Stimulated activated CD4-positive, alpha-beta T cell treated with anti-CD3 and anti-CD28 coated beads, TNF-alpha, amount 100 ng/mL, for 24 hours (primary cell): Measurements from ENCODE around the gene C16orf90.
"Not testable (repeated sequence)": the region's sequence is repeated elsewhere in the genome, so short reads cannot be mapped to it uniquely, and the experiment has no call there.

Source experiments
- DNase-seq, 3 experiments: peaks; one replicate each; pipeline ENCODE4 v3.0.0-alpha.2; 2020; ENCODE audit warnings: low read depth in 3 of 3

Gene C16orf90

DNA sequence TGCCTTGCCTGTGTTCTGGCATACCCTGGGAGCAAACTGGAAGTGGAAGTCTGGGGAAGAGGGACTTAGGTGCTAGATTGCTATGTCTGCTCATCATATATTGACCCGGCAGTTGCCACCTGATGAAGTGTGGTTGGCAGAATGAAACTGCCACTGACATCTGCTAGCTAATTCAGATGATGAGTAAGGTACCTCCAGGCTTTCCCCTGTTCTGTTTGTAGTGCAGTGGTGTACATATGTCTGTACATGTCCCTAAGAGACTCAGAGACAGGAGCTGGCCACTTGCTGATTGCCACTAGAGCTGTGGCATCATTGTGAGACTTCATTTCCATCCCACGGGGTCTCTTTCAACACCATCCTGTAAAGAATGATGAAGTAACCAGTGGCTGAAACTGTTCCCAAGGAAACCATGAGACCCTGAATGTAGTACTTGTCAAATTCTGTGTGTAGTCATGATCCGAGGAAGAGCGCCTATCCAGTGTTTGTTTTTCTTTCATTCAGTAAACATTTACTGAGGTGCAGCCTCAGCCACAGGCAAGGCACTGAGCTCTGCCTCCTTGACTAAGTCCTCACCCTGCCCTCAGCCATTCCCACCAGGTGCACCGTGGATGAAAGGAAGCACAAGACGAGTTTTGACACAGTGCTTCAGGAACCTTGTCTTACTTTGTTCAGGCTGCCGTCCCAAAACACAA, 18.7 kb upstream of the C16orf90 start:
- DNase-seq: no peak

DNA sequence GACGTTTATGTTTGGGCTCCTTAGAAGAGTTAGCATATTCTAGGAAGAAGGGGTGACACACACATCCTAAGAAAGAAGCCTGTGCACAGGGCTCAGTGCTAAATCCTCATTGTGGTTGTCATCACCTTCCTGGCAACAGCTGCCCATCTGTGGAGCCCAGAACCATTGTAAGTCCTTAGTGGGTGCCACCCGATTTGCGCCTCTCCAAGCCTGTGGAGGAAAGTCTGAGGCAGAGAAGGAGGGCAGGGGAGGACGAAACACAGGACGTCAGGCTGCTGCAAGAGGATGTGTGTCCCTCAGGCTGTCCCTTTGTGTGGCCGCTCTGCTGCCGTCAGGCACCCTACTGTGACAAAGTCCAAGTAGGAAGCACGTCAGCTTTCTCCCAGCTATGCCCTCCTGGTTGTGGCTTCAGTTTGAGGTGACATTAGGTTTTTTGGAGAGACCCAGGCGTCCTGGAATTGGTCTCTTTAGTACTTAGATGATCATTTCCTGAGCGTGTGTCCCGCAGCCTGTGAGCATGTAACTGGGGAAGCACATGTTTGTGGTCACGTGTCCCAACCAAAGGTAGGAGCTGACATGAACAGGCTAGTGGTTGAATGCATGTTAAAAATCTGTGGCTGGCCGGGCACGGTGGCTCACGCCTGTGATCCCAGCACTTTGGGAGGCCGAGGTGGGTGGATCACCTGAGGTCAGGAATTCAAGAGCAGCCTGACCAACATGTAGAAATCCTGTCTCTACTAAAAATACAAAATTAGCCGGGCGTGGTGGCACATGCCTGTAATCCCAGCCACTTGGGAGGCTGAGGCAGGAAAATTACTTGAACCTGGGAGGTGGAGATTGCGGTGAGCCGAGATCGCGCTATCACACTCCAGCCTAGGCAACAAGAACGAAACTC, 16.2 kb upstream of the C16orf90 start:
- no peak for DNase-seq

DNA sequence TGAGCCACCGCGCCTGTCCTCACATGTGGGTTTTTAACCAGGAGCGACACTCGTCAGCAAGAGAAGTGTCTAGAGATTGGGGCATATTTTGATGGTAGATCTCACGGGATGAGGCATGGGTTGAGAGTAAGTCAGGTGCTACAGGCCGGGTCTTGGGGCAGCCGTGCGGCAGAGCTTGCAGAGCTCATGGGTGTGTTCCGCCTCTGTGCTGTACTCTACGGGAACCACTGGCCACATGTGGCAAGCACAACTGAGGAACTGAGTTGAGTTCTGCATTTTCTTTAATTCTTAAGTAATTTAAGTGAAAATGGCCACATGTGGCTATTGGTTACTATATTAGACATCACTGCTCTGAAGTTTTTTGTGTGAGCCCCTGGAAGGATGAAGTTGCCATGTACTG, 15.1 kb upstream of the C16orf90 start:
- no peak for DNase-seq

DNA sequence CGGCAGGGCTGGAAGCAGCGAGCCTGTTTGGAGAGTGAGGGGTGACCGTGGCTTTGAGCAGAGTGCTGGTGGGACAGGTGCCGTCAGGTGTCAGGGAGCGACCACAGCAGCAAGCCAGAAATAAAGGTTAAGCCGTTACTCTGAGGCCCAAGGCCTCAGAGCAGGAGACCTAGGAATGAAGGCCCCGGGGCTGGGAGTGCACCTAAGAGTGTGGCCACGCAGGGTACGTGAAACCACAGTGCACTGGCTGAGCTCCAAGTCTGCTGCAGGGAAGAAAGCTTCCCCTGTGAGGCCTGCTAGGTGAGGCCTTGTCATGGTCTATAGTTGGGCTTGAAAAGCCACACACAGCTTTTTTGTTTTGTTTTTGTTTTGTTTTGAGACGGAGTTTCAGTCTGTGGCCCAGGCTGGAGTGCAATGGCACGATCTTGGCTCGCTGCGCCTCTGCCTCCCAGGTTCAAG, 14.2 kb upstream of the C16orf90 start:
- peak in 2 of 3 experiments; percentile 33 to 63 for DNase-seq

DNA sequence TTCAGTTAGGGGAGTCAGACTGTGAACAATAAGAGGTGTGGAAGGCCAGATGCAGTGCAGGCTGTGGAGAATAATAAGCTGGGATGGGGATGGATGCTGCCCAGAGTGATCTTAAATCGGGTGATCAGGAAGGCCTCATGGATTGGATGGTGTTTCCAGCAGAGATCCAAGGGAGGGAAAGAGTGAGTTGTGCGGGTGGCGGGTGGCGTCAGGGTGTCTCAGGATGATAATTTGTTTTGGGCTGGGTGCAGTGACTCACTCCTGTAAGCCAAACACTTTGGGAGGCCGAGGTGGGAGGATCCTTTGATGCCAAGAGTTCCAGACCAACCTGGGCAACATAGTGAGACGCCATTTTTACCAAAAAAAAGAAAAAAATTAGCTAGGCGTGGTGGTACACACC, 13.4 kb upstream of the C16orf90 start:
- no peak for DNase-seq

DNA sequence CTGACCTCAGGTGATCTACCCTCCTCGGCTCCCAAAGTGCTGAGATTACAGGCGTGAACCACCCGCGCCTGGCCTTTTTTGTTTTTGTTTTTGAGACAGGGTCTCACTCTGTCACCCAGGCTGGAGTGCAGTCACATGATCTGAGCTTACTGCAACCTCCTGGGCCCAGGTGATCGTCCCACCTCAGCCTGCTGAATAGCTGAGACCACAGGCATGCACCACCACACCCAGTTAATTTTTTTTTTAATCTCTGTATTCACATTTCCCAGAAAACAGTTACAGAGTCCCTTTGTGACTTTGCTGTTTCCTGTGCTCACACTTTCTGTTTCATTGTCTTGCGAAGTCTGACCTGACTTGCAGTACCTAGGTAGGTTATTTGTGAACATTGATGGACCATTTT, 8.2 kb upstream of the C16orf90 start:
- DNase-seq: peak in 1 of 3 experiments; percentile 39

DNA sequence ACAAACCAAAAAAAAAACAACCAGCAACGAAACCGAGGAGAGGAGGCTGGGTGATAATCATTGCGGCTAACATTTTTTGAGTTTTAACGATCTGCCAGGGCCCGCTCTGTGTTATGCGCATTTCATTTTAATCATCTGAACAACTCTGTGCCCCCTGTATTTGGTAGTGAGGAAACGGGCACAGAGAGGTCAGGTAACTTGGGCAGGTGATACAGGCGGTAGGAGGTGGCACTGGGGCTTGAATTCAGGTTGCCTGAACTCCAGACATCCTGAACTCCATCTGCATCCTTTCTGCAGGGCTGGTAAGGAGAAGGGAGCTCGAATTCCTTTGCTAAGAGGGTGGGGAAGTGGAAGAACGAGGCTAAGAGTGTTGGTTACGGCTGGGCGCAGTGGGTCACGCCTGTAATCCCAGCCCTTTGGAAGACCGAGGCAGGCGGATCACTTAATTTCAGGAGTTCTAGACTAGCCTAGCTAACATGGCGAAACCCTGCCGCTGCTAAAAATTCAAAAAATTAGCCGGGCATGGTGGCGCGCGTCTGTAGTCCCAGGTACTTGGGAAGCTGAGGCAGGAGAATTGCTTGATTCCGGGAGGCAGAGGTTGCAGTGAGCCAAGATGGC, 6.6 kb upstream of the C16orf90 start:
- no peak for DNase-seq

DNA sequence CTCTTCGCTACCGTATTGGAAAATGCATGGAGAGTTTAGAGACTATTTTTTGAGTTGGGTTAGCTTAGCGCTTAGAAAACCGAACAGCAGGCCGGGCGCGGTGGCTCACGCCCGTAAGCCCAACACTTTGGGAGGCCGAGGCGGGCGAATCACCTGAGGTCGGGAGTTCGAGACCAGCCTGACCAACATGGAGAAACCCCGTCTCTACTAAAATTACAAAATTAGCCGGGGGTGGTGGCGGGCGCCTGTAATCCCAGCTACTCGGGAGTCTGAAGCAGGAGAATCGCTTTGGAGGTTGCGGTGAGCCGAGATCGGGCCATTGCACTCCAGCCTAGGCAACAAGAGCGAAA, 6.1 kb upstream of the C16orf90 start:
- not testable (repeated sequence) for DNase-seq

DNA sequence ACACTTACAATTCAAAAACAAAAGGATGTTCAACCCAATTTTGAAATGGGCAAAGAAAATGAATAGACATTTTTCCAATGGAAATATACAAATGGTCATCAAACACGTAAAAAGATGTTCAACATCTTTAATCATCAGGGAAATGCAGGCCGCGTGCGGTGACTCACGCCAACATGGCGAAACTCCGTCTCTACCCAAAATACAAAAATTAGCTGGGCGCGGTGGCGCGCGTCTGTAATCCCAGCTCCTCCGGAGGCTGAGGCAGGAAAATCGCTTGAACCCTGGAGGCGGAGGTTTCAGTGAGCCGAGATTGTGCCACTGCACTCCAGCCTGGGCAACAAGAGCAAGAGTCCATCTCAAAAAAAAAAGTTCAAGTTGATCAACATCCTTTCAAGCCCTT, 3.7 kb upstream of the C16orf90 start:
- DNase-seq: no peak

DNA sequence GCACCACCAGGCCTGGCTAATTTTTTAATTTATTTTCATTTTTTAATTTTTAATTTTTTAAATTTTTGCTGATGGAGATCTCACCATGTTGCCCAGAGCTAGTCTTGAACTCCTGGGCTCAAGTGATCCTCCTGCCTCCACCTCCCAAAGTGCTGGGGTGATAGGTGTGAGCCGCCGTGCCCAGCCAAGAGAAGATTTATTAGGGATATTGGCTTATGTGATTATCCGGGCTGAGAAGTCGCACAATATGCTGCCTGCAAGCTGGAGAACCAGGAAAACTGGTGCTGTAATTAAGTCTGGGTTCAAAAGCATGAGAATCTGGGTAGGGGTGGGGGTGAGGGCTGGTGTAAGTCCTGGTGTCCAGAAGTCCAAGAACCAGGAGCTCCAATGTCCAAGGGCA, 2.5 kb upstream of the C16orf90 start:
- DNase-seq: no peak

DNA sequence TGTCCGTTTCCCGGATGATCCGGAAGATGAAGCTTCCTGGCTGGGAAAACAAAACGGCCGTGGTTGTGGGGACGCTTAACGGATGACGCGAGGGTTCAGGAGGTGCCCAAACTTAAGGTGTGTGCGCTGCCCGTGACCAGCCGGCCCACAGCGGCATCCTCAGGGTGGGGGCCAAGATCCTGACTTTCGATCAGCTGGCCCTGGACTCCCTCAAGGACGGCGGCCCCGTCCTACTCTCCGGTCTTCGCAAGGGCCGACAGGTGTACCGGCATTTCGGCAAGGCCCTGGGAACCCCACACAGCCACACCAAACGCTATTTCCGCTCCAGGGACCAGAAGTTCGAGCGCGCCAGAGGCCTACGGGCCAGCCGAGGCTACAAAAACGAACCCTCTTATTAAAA, 1.1 kb upstream of the C16orf90 start:
- no peak for DNase-seq

DNA sequence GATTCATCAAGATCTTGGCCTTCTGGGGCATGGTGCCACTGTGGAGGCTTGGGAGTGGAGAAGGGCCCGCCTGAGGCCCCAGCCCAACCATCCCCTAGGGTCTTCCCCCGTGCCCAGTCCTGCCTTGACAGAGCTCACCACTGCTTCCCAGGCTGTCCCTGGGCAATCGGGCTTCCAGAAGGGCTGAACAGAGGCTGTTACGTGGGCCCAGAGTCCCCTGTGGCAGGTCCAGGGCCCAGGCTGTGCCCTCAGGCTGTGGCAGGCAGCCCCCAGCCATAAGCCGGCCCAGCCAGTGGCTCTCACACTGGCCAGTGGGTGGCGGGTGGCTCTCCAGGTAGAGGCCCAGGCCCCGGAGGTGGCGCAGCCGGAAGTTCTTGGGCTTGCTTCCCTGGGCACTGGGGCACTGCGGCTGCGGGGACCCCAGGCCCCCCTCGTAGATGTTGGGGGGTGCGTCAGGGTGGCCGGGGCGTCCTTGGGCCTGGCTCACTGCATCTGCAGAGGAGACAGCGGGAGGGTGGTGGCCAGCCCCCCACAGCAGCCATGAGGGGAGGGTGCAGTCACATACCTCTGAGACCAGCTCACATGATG, 809 bp downstream of the C16orf90 start:
- no peak for DNase-seq

DNA sequence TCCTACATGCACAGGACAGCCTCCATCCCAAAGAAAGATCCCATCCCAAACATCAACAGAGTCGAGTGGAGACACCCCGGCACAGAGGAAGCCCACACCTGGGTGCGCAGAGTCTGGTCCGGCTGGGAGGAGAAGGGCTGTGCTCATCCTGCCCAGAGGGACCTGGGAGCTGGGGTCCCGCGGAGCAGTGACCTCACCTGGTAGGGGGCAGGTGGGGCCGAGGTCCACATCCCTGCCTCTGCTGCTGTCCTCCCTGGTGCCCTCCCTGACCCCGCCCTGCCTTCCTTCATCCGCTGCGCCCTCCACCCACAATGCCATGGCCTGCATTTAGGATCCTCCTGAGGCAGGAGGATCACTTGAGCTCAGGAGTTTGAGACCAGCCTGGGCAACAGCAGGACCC, 2.9 kb downstream of the C16orf90 start:
- no peak for DNase-seq

DNA sequence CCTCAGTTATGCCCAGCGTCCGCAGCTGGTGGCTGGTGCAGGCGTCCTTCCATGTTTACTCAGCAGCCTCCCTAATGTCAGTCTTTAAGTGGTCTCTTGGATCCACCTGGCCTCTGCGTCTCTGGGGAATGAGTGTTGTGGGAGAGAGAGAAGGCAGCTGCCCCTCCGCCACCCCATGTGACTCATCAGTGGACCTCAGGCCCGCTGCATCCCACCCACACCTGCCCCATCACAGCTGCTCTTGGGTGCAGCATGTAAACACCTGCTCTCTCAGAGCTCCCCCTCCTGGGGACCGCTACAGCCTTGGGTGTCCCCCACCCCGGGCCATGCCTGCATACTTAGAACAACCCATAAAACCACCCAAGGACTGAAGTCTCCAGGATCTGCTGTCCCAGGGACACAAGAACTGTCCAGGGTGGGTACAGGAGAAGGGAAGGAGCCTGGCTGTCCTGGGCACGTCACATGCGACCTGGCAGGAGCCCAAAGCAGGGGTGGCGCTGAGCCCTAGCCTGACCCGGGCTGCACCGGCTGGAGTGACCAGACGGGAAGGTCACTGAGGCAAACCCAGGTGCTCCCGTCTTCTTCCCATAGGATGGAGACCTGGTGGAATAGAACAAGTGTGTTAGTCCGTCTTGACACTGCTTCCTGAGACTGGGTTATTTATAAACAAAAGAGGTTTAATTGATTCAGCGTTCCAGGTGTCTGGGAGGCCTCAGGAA, 4.2 kb downstream of the C16orf90 start:
- DNase-seq: no peak

DNA sequence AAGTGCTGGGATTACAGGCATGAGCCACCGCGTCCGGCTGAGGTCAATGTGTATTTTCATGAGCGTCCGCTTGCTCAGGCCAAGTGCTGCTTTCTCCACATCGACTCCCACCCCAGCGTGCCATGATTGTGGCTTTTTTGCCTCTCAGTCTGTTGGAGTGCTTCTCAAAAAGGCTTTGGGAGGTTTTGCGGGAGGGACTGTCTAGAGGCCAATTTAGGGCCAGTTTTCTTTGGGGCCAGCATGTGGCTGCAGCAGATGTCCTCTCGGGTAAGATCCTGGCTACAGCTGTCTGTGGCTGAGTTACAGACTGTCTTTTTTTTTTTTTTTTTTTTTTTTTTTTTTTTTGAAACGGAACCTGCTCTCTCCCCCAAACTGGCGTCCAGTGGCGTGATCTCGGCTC, 6.5 kb downstream of the C16orf90 start:
- DNase-seq: no peak

DNA sequence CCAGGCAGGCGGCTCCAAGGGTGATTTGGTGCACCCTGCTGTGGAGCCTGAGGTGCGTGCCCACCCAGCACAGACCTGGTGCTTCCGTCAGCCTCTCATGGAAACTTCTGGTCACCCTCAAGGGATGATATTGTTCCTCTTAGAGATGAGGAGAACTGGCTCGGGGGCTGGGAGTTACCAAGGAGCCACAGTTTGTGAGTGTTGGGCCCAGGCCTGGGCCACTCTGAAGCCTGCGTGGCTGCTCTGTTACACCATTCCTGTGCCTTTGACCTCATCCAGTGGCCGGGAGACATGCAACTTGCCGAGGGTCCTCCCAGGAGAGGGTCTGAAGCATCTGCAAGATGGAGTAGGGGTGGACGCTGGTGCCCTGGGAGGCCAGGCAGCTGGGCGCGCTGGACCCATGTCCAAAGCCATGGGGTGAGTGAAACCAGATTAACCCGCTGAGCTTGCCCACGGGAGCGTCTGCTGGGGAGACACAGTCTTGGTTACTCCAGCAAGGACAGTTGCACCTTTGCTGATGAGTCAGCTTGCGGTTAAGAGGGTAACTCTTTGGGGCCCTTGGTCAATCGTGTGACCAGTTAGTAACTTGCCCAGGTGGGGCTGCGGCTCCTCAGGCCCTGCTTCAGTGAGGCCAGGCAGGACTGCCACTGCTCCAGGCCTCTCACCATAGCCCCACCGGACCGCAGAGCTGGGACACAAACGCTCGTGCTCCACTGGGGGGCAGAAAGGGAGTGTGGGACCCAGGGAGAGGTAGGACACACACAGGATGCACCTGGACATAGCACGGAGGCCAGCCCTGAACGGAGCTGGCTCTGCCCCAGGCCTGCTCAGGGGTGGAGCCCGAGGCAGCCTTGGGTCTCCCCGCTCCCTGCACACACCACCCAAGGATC, 7.5 kb downstream of the C16orf90 start:
- DNase-seq: no peak

DNA sequence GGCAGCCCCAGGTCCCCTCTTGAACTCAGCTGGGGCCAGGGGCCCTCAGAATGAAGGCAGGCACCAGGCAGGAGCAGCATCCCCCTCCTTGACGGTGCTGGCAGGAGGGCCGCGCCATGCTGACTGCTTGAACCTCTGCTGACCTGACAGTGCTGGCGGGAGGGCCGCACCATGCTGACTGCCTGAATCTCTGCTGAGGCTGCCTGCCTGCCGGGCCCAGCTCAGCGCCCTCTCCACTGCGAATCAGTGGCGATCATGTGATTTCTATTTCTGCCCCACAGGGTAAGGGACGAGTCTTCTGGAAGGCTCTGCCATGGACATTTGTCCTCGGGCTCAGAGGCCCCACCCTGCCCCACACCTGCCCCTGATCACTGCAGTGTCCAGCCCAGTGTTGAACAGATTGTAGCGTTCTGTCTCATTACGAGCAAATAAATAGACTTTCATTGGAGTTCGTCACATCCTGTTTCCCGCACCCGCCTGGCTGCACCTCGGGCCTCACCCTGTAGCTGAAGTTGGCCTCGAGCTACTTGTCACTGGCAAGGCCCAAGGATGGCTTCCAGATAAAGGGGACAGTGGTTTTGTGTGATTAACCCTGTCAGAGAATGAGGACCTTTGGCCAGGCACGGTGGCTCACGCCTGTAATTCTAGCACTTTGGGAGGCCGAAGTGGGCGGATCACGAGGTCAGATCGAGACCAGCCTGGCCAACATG, 8.6 kb downstream of the C16orf90 start:
- DNase-seq: no peak

DNA sequence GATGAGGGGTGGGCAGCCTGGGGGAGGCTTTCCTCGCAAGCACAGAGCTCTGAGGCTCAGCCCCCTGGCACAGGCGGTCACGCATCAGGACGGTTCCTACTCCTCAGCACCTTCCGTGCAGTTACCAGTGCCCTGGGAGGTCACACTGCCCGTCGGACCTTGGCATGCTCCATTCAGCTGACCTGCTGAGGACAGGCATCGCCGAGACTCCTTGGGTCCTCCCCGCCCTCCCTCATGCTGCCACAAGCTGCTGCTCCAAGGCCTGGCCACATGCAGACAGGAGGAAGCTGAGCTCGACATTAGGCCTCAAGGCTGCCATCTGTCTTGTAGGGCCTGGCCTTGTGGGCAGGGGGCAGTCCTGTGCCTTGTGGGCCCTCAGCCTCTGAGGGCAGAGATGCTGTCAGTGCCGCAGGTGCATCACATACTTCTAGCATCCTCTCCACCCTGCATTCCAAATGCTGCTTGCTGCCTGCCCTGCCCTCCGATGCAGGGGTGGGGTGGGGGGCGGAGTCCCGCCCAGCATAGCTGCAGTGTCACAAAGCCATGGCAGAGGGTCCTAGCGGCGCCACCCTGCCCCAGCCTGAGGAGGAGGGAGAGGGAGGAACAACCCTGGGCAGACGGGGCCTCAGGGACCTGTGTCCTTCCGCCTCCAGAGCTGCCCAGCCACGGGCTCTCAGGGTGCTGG, 9.3 kb downstream of the C16orf90 start:
- no peak for DNase-seq

DNA sequence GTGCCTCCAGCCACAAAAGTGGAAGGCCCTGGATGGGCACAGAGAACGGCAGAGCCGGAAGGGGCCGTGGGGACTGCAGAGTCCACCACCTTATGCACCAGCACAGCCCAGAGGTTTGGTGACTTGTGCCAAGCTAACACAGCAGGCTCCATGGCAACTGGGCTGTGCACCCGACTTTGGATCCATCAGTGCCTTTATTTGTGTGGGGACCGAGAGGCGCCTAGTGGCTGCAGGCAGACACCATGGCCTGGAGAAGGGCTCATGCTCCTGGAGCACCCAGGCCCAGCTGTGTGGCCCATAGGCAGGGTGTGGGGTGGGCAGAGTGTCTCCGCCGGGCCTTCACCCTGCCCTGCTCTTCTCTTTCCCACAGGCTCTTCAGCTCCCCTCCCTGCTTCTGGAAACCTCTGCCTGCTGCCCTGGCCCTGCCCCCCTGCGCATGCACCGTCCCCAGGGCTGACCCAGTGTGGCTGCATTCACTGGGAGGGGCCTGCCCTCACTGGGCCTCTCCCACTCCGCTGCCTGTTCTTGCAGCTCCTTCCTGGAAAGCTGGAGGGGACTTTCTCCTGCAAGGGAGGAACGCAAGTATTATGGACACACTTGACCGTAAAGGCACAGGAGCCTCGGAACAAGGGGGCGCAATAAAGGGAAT, 10.1 kb downstream of the C16orf90 start:
- DNase-seq: no peak
